Peyer's patch (tissue), 4 donors: ENCODE results near the gene SH3BGRL2. TPM values are rescaled to one million over a fixed set of nuclear protein-coding genes. Genes with fewer than 3 reads are reported as not detected.

Experiments used
- DNase-seq, 3 donors: peaks; one replicate each; pipeline ENCODE4 v3.0.0-alpha.2; 2017 to 2019
- H3K27ac ChIP-seq, 4 donors: fragments of 200-600 bp; sonication (generic); one replicate each; pipeline ENCODE4 v1.5.1; 2016 to 2019
- H3K27me3 ChIP-seq, 2 donors: fragments of 200-600 bp; sonication (generic); one replicate each; pipeline ENCODE4 v1.5.1; 2019
- H3K36me3 ChIP-seq, 3 donors: fragments of 200-600 bp; sonication (generic); one replicate each; pipeline ENCODE4 v1.5.1; 2016 to 2019
- H3K4me1 ChIP-seq, 4 donors: fragments of 200-600 bp; sonication (generic); one replicate each; pipeline ENCODE4 v1.5.1; 2016 to 2019
- H3K4me3 ChIP-seq, 4 donors: fragments of 200-600 bp; sonication (generic); 1 replicate in 3 of 4; 2 replicates in 1 of 4; pipeline ENCODE4 v1.5.1; 2016 to 2019; ENCODE audit warnings: mild to moderate bottlenecking in 1 of 4
- H3K9me3 ChIP-seq, 4 donors: fragments of 200-600 bp; sonication (generic); one replicate each; pipeline ENCODE4 v1.5.1; 2016 to 2019; ENCODE audit warnings: mild to moderate bottlenecking in 1 of 4
- POLR2A ChIP-seq, 2 donors: fragments of 450-650 bp; IDR thresholded peaks; one replicate each; pipeline ENCODE4 v1.5.1; 2017; ENCODE audit warnings: antibody characterized with exemption in 2 of 2, mild to moderate bottlenecking in 2 of 2, moderate library complexity in 2 of 2
- total RNA-seq, 4 donors: library from RNA; depleted of rRNA; stranded (reverse); fragments of >200 nt; gene quantifications; one replicate each; pipeline ENCODE4 v1.1.0, GENCODE V29; 2016
- TF ChIP-seq, protein P1 (sequence below), 6 experiments: fragments of 450-650 bp in 4 of 6; fragments of 200-600 bp in 2 of 6; sonication (generic) in 1 of 6; IDR thresholded peaks; one replicate each; pipeline ENCODE4 v1.5.1; 2017 to 2019; ENCODE audit warnings: antibody characterized with exemption in 6 of 6, mild to moderate bottlenecking in 3 of 6, moderate library complexity in 1 of 6

Gene SH3BGRL2
- total RNA-seq, 4 donors from 2014 or later = 54.5 to 114 (median 84.8) TPM

DNA sequence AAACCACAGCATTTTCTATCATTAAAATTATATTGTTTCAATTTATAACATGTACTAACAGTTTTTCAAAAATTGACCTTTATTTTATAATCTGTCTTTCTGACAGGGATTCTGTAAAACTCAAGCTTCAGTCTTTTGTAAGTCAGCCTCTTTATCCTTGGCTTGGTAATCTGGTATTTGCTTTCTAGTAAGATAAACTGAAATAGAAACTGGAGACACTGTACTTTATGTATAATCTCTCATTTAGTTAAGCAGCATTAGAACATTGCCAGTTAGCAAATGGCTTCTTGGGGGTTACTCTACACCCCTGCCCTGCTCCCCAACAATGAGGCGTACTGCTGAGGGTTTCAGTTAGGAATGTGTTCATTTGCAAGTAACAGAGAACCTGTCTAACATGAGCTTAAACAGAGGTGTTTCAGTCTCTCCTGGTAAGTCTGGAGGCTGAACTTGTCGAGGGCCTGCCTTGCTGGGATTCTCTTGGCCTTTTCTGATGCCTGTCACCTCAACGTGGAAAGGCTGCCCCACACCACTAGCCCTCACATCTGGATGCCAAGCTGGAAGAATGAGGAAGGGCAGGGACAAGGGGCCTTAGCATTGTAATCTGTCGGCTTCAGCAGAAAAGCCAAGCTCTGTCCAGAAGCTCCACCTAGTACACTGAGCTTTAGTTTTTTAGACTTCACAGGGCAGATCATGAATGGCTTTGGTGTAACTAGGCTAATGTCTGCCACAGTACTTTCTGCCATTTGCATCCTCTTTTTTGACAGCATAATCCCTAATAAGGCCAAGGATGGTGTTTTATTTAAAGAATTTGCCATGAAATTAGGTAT, 34.8 kb downstream of the SH3BGRL2 start:
- H3K27me3 ChIP-seq = no peaks in the 10 kb centered on the region
- no peak for DNase-seq
- TF ChIP-seq, protein P1, sequence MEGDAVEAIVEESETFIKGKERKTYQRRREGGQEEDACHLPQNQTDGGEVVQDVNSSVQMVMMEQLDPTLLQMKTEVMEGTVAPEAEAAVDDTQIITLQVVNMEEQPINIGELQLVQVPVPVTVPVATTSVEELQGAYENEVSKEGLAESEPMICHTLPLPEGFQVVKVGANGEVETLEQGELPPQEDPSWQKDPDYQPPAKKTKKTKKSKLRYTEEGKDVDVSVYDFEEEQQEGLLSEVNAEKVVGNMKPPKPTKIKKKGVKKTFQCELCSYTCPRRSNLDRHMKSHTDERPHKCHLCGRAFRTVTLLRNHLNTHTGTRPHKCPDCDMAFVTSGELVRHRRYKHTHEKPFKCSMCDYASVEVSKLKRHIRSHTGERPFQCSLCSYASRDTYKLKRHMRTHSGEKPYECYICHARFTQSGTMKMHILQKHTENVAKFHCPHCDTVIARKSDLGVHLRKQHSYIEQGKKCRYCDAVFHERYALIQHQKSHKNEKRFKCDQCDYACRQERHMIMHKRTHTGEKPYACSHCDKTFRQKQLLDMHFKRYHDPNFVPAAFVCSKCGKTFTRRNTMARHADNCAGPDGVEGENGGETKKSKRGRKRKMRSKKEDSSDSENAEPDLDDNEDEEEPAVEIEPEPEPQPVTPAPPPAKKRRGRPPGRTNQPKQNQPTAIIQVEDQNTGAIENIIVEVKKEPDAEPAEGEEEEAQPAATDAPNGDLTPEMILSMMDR (IDR thresholded peaks at IDR 0.05) = no peak
- no peak for TF ChIP-seq POLR2A (IDR thresholded peaks at IDR 0.05)
- peaks cover 0 to 11% (median 1%) of the 10 kb centered on the region in 4 donors for H3K4me1 ChIP-seq
- no peak overlapping the region for H3K4me3 ChIP-seq
- no peak overlapping the region for H3K27ac ChIP-seq
- H3K9me3 ChIP-seq = no peaks in the 10 kb centered on the region
- no peaks in the 10 kb centered on the region for H3K36me3 ChIP-seq

DNA sequence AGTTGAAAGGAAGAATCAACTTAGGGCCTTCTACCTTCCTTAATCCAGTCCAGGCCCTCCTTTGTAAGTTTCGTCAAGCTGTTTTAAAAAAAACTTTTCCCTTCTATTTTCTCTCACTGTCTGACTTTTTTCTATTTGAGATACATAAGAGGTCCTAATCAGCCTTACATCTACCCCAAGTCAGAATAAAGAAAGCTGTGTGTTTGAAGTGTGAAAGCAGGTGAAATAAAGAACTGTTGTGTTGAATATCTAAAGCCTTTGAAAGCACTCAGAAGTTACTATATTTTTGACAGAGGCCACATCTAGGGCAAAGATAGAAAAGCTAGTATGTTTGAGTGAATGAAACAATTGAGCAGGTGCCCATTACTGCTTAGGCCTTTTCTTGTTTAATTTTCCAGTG, 35.5 kb downstream of the SH3BGRL2 start:
- no peaks in the 10 kb centered on the region for H3K27me3 ChIP-seq
- H3K4me3 ChIP-seq = no peak overlapping the region
- no peak for TF ChIP-seq POLR2A (IDR thresholded peaks at IDR 0.05)
- TF ChIP-seq, protein P1 (IDR thresholded peaks at IDR 0.05) = no peak
- no peak for DNase-seq
- H3K36me3 ChIP-seq = no peaks in the 10 kb centered on the region
- no peak overlapping the region for H3K27ac ChIP-seq
- H3K4me1 ChIP-seq = peaks cover 0 to 15% (median 1%) of the 10 kb centered on the region in 4 donors
- H3K9me3 ChIP-seq = no peaks in the 10 kb centered on the region

DNA sequence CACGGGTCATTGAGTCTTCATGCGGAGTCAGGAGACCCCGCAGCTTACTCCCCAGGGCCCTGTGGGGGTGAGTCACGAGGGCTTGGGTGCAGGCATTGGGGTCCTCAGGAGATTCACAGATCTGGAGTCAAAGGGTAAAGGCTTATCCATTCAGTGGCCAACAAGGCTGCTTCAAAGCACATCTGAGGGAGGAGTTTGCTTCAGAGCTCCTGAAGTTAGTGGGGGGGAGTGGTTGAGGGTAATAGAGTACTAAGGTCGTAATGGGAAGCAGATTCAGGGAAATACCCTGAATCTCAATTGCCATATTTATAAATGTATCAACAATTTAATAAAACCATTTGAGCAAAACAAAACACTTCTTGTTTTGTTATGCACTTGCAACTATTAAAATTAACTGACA, 37.3 kb downstream of the SH3BGRL2 start:
- Histone ChIP-seq H3K27me3 (no peaks in the 10 kb centered on the region), H3K4me3 (no peak overlapping the region), H3K36me3 (no peaks in the 10 kb centered on the region), H3K27ac (peak overlapping the region in 1 of 4 donors; percentile 70), H3K4me1 (peaks cover 0 to 15% (median 6%) of the 10 kb centered on the region in 4 donors), H3K9me3 (no peaks in the 10 kb centered on the region)
- no peak for TF ChIP-seq POLR2A (IDR thresholded peaks at IDR 0.05)
- TF ChIP-seq, protein P1 (IDR thresholded peaks at IDR 0.05) = no peak
- DNase-seq = peak in 2 of 3 donors; percentile 46 to 58

DNA sequence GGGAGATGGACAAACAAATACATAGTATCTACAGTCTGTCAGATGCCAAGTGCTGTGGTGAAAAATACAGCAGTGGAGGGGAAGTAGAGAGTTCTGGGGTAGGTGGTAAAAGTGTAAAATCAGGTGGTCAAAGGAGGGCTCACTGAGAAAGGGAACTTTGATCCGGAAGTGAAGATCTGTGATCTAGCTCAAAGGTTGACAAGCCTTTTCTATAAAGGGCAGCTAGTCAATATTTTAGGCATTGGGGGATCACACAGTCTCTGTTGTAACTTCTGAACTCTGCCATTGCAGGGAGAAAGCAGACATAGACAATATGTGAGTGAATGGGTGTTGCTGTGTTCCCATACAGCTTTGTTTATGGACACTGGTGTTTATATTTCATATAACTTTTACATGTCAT, 38.6 kb downstream of the SH3BGRL2 start:
- Histone ChIP-seq H3K36me3 (no peaks in the 10 kb centered on the region), H3K27ac (peak overlapping the region in 1 of 4 donors; percentile 8), H3K27me3 (no peaks in the 10 kb centered on the region), H3K4me3 (no peak overlapping the region), H3K4me1 (peaks cover 0 to 15% (median 6%) of the 10 kb centered on the region in 4 donors), H3K9me3 (no peaks in the 10 kb centered on the region)
- no peak for DNase-seq
- TF ChIP-seq, protein P1 (IDR thresholded peaks at IDR 0.05) = no peak

DNA sequence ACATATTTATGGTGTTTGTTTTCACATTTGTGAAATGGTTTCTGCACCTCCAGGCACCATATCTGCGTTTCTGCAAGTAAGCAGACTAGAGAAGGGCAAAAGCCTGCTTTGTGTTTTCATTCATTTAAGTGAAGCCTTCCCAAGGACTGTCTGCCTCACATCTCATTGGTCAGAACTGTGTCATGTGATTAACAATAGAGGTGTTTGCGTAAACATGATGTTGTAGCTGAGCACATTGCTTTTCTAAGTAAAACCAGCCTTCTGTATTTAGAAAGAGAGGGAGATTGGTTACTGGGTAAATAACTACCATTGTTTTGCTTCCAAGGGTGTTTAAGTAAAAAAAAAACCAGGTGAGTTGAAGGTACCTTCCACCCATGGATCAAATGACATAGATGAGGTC, 39.7 kb downstream of the SH3BGRL2 start:
- Histone ChIP-seq H3K4me1 (peaks cover 0 to 15% (median 6%) of the 10 kb centered on the region in 4 donors), H3K27ac (peak overlapping the region in 3 of 4 donors; percentile 63 to 86 (median 85)), H3K36me3 (no peaks in the 10 kb centered on the region), H3K9me3 (no peaks in the 10 kb centered on the region), H3K27me3 (no peaks in the 10 kb centered on the region), H3K4me3 (no peak overlapping the region)
- DNase-seq = no peak
- TF ChIP-seq POLR2A (IDR thresholded peaks at IDR 0.05) = no peak
- TF ChIP-seq, protein P1 (IDR thresholded peaks at IDR 0.05) = no peak
